Measurements from ENCODE around the gene KAZN.

- TF ChIP-seq POLR2AphosphoS5 (IDR thresholded peaks at IDR 0.05) (no peak), EZH2 (IDR thresholded peaks at IDR 0.05; ENCODE audit: borderline replicate concordance, insufficient read depth, low read length, poor library complexity, severe bottlenecking) (no peak), CTCF (IDR thresholded peaks at IDR 0.05; ENCODE audit: poor library complexity, severe bottlenecking) (no peak), SMC3 (conservative IDR thresholded peaks at IDR 0.05; ENCODE audit: poor library complexity) (no peak), EP300 (conservative IDR thresholded peaks at IDR 0.05; ENCODE audit: poor library complexity, severe bottlenecking) (no peak), RAD21 (conservative IDR thresholded peaks at IDR 0.05) (no peak), TAF1 (IDR thresholded peaks at IDR 0.05; ENCODE audit: low read depth) (no peak), REST (IDR thresholded peaks at IDR 0.05; ENCODE audit: borderline replicate concordance) (no peak)
These were observed 272.9 kb downstream of the KAZN start for GRCh38 chr1:14871218-14871970.
